Fibroblast of skin of scalp (primary cell): ENCODE results near the gene TUBB1.

Experiments used
- DNase-seq: peaks from one replicate; pipeline ENCODE4 v3.0.0-alpha.2; 2013

TUBB1 gene

GRCh38 chr20:59044796-59045195 lies 25.6 kb downstream of the TUBB1 start:
- no peak for DNase-seq

DNA sequence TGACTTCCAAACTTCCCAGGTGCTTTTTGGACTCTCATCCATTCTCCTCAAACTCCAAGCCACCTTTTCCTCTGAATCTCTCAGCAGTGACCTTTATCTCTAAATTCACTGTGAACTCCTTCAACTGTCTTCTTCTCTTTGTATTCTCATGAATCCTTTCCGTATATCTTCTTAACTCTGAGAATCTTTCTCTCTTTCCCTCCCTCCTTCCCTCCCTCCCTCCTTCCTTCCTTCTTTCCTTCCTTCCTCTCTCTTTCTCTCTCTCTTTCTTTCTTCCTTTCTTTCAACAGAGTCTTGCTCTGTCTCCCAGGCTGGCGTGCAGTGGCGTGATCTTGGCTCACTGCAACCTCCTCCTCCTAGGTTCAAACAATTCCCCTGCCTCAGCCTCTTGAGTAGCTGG lies 27.6 kb downstream of the TUBB1 start:
- DNase-seq = no peak

DNA sequence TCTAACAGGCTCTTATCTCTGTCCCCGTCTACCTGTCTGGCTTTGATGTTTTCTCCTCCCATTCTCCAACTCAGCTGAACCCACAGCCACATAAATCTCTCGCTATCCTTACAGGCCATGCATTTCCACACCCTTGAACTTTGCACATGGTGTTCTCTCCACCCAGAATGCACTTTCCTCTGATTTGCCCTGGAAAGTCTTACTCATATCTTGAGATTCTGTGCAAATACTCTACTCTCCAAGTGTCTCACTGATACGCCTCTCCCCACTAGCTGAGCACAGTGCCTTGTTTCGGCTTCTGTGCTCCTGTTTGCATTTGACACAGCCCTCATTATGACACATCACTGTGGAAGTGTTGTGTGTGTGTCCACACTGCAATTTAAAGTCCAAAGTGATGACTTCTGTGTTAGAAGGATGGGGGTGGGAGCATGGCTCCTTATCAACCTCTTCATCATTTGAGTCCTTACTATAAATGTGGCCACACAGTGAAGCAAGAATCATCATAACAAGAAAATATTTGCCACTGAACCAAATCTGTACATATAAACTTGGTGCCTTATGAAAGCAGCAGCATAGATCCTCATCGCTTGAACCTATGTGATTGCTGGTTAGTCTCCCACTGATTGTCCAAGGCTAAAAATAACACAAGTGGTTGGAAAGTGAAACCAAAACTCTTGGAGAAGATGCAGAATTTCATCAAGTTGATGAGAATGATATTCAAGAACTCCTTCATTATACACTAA lies 28.9 kb downstream of the TUBB1 start:
- peak; percentile 43 for DNase-seq

GRCh38 chr20:59048681-59049030 lies 29.4 kb downstream of the TUBB1 start:
- DNase-seq = no peak

- no peak for DNase-seq
These were observed 31.2 kb downstream of the TUBB1 start for GRCh38 chr20:59050437-59050836.

GRCh38 chr20:59051666-59052185 lies 32.5 kb downstream of the TUBB1 start:
- DNase-seq = no peak

GRCh38 chr20:59055302-59055701 lies 36.1 kb downstream of the TUBB1 start:
- DNase-seq = peak; percentile 11

DNA sequence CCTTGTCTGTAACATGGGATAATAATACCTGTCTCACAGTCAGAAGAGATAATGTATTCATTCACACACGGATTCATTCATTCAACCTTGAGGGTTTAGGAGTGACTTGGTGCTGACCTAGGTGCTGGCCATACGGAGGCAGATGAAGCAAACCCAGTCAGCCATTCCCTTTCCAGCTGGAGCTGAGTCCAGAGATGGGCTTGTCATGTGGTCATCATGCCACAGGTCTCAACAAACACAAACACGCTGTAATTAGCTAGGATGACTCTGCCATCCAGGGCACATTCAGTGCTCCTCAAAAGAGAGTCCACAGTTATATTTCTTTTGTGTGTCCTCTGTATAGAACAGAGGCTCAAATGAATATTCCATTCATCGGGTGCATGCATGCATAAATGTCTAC lies 42.9 kb downstream of the TUBB1 start:
- no peak for DNase-seq

DNA sequence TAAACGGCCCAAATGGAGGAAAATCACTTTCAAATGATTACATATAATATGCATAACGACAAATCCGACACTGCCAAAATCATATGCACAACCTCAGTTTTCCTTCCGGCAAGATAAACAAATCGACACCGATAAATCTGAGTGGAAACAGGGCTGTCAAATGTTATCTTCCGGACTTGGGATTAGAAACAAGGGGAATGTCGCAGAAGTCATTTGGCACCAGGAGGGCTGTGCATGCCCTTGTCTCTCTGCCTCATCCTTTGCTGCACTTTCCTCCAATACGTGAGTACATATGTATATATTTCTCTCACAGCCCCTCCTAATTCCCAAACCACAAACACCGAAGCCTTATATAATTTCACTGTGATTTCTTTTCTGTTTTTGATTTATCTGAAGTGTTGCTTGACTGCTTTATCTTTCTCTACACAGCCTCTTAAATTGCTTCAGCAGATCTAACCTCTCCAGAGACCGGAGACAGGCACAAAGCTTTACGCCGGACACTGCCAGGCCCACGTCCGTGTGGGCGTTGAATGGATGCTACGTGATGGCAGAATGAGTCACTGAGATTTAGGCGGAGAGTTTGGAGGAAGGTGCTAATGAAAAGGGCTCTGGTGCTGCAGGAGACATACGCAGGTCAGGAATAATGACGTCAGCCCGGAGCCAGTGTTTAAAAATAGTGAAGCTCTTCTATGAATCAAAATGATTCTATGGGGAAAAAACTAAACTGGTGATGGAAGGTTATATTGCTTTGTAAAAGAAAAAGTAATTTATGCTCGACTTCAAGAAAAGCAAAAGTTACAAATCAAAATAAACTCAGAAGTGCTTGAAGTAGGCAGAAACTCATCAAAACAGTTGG lies 44.4 kb downstream of the TUBB1 start:
- DNase-seq = no peak

DNA sequence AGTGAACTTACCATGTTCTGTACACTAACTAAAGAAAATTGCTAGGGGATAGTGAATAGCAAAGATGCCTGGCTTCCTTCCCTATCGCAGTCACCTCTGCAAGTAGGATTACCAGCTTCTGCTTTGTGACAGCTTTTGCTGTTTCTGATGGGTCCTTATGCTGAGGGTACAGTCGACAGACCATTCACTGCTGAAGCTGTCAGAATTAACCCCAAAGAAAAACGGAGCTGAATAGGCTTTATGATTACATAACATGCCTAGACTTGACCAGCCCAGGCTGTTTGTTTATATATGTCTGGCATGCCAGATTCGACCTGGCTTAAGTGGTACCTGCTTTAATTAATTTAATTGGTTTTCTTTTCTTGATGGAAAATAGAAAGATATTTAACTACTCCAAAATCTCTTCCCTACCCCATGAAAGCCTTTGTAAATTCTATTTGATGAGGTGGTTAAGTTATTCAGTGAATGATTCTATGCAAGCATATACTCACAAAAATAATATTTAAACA lies 45.0 kb downstream of the TUBB1 start:
- no peak for DNase-seq

DNA sequence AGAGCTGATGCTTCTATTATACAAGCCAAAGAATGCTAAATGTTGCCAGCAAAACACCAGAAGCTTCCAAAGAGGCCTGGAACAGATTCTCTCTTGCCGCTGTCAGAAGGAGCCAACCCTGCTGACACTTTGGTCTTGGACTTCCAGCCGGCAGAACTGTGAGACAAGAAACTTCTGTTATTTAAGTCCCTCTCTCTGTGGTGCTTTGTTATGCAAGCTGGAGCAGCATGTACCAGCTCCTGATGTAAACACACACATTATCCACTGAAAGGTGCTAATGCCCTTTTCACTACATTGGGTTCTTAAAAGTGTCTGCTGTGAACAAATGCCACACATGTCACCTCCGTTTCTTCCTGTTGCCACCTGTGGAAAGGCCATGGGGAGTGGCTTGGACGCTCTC lies 49.3 kb downstream of the TUBB1 start:
- DNase-seq = no peak

GRCh38 chr20:59069026-59069425 lies 49.8 kb downstream of the TUBB1 start:
- DNase-seq = no peak

DNA sequence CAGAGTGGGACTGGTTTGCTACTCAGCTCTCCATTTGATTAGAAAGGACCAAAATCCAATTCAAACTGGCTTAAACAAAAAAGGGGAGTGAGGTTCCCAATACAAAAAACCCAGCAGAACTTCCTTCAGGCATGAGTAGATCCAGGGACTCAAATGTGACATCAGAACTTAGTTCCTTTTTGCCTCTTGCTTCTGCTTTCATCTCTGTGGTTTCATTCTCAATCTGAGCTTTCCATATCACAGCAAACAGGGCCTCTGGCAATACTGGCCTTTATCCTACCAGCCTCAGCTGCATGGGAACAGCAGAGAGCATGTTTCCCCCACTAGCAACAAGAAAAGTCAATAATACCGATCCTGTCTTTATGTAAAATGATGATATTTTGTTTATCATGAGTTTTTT lies 52.0 kb downstream of the TUBB1 start:
- no peak for DNase-seq

GRCh38 chr20:59073582-59073981 lies 54.4 kb downstream of the TUBB1 start:
- DNase-seq = no peak

DNA sequence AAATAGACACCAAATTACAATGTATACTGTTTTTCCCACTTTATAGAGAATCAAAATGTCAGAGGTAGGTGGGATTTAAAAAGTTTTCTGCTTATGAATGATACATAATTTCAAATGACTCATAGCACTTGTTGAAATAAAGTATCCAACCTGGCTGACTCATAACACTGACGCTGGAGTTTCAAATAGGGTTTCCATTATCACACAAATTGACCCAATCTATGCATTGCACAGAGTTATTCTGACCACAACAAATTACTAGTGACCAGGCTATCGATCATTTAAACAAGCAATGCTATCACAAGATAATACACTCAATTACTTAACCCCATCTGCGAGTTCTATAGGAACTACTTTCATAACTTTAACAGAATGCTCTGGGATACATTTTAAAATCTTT lies 55.2 kb downstream of the TUBB1 start:
- no peak for DNase-seq

DNA sequence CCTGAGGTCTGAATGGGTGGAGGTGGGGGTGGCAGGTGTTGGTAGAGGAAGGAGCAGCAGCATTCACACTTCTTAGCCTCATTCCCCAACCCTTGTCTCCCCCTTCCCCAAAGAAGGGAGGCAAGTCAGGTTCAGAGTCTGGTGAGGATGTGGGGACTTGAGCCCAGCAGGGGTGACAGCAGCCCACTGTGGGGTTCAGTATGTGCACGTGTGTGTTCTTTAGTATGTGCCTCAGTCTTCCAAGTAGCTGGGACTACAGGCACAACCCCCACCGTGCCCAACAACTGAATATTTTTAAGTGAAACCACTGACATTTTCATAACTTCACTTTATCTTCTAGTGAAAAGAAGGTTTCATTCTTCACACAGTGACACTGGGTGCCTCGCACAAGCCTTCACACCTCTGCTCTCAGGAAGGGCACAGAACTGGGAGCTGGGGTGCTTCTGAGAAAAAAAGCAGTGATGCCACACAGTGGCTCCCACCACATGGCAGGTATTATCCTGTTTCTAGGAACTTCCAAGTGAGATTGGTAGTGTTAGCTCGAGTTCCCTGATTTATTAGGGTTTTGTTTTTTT lies 56.8 kb downstream of the TUBB1 start:
- no peak for DNase-seq
